SK-N-SH (cell line): ENCODE data around the gene LTBP1.

Experiments used
- CTCF ChIP-seq: fragments of 200-600 bp; sonication (generic); IDR thresholded peaks from 2 replicates; pipeline ENCODE4 v1.6.1; 2017; ENCODE audit warnings: antibody characterized with exemption, mild to moderate bottlenecking, moderate library complexity
- EZH2phosphoT487 ChIP-seq: fragments of 200-600 bp; sonication (generic); IDR thresholded peaks from 2 replicates; pipeline ENCODE4 v1.6.1; 2017; ENCODE audit warnings: low read depth, mixed run types, mild to moderate bottlenecking, antibody characterized with exemption, moderate library complexity, borderline replicate concordance
- JUND ChIP-seq: IDR thresholded peaks from 2 replicates; pipeline ENCODE4 v1.4.0; 2012
- MEF2A ChIP-seq: IDR thresholded peaks from 2 replicates; pipeline ENCODE4 v1.4.0; 2012; ENCODE audit warnings: low read depth, borderline replicate concordance
- NFIC ChIP-seq: IDR thresholded peaks from 2 replicates; pipeline ENCODE4 v1.4.0; 2012; ENCODE audit warnings: borderline replicate concordance
- PBX3 ChIP-seq: IDR thresholded peaks from 2 replicates; pipeline ENCODE4; 2012
- RAD21 ChIP-seq: IDR thresholded peaks from 2 replicates; pipeline ENCODE4 v1.6.1; 2012; ENCODE audit warnings: mild to moderate bottlenecking, low read length
- REST ChIP-seq: IDR thresholded peaks from 2 replicates; pipeline ENCODE4 v1.6.1; 2012; ENCODE audit warnings: mild to moderate bottlenecking, low read depth, low read length, moderate library complexity
- RXRA ChIP-seq: IDR thresholded peaks from 2 replicates; pipeline ENCODE4 v1.4.0; 2012; ENCODE audit warnings: low read depth, mild to moderate bottlenecking, borderline replicate concordance

GRCh38 chr2:33212151-33212550 lies 265.4 kb downstream of the LTBP1 start:
- TF ChIP-seq RAD21, result no peak
- TF ChIP-seq CTCF, result no peak
- TF ChIP-seq PBX3, result no peak
- TF ChIP-seq MEF2A, result no peak
- no peak for TF ChIP-seq EZH2phosphoT487
- TF ChIP-seq REST, result no peak
- TF ChIP-seq NFIC, result no peak
- TF ChIP-seq RXRA, result no peak
- TF ChIP-seq JUND, result no peak
